ENCODE data around the gene MRTFA. TPM values are rescaled to one million over a fixed set of nuclear protein-coding genes. Genes with fewer than 3 reads are reported as not detected.

The MRTFA gene
- polyA plus RNA-seq, 1 of the 3 experiments (the other 2 are of a cell fraction), result 5.8 TPM

- no peak for DNase-seq
- Histone ChIP-seq H3K36me3 (replicated peaks in 1 of 2; ENCODE audit: control insufficient read depth in 1 of 2, insufficient read depth in 2 of 2, low read length in 1 of 2) (no peaks in the 10 kb centered on the region), H3K9me2 (no peaks in the 10 kb centered on the region), H2AFZ (ENCODE audit: low read depth) (no peak overlapping the region), H3K79me2 (ENCODE audit: insufficient read depth) (peaks cover 14% of the 10 kb centered on the region), H3K27ac (ENCODE audit: low read depth in 2 of 2, low read length in 1 of 2) (no peak overlapping the region), H3F3A (replicated peaks; ENCODE audit: insufficient read depth) (no peaks in the 10 kb centered on the region), H3K4me2 (no peak overlapping the region), H4K20me1 (ENCODE audit: insufficient read depth) (no peaks in the 10 kb centered on the region), H3K9ac (no peak overlapping the region), H3K27me3 (ENCODE audit: insufficient read depth) (no peaks in the 10 kb centered on the region), H3K9me3 (no peaks in the 10 kb centered on the region), H3K4me3 (ENCODE audit: low read depth in 2 of 2, low read length in 1 of 2) (no peak overlapping the region), H3K4me1 (ENCODE audit: control insufficient read depth in 1 of 2, insufficient read depth in 2 of 2, low read depth in 1 of 2, low read length in 1 of 2) (peaks cover 0 to 4% of the 10 kb centered on the region in 2 experiments; a peak in 2 of 4 replicates)
- 95% methylated on average over 2 of the region's 2 CpGs for whole genome bisulfite sequencing (ENCODE audit: low lambda C conversion rate)
- CTCF ChIA-PET, result no interaction called here
- POLR2A ChIA-PET, result no interaction called here
- TF ChIP-seq FOXM1 (IDR thresholded peaks at IDR 0.05; ENCODE audit: low read depth) (no peak), SIN3A (IDR thresholded peaks at IDR 0.05; ENCODE audit: borderline replicate concordance, low read depth, low read length) (no peak), SMC3 (IDR thresholded peaks at IDR 0.05; ENCODE audit: low read depth, low read length) (no peak), GABPA (IDR thresholded peaks at IDR 0.05; ENCODE audit: low read depth) (no peak), REST (IDR thresholded peaks at IDR 0.05; ENCODE audit: low read depth, low read length) (no peak), EZH2phosphoT487 (IDR thresholded peaks at IDR 0.05; ENCODE audit: borderline replicate concordance, low read depth) (no peak), NRF1 (IDR thresholded peaks at IDR 0.05; ENCODE audit: low read depth, low read length) (no peak), IRF3 (IDR thresholded peaks at IDR 0.05; ENCODE audit: low read depth, low read length) (no peak), CHD2 (IDR thresholded peaks at IDR 0.05; ENCODE audit: low read length, partially characterized antibody) (no peak), MAX (IDR thresholded peaks at IDR 0.05; ENCODE audit: low read depth) (no peak), ZBTB33 (IDR thresholded peaks at IDR 0.05; ENCODE audit: borderline replicate concordance, low read depth) (no peak), TEAD4 (IDR thresholded peaks at IDR 0.05; ENCODE audit: borderline replicate concordance, insufficient read depth) (no peak), RCOR1 (IDR thresholded peaks at IDR 0.05; ENCODE audit: low read length) (no peak), FOSL2 (IDR thresholded peaks at IDR 0.05; ENCODE audit: borderline replicate concordance, low read depth) (no peak), FOXJ3 (CRISPR knock-in tag; IDR thresholded peaks at IDR 0.05) (no peak), TAF1 (IDR thresholded peaks at IDR 0.05; ENCODE audit: borderline replicate concordance, low read depth, low read length) (no peak)
Measured at GRCh38 chr22:40377931-40378330, 258.6 kb downstream of the MRTFA start.

Data from SK-N-SH (cell line).